SKM-1 treated with dmso at 0.1 percent for 144 hours (cell line): ENCODE results near the gene SEC22C.
"Not testable (repeated sequence)": the region's sequence is repeated elsewhere in the genome, so short reads cannot be mapped to it uniquely, and the experiment has no call there.

Experiments used
- DNase-seq: peaks from one replicate; lab custom pipeline; 2025; ENCODE audit not compliant: unreplicated experiment; lab: John Stamatoyannopoulos, UW

Gene SEC22C, protein sequence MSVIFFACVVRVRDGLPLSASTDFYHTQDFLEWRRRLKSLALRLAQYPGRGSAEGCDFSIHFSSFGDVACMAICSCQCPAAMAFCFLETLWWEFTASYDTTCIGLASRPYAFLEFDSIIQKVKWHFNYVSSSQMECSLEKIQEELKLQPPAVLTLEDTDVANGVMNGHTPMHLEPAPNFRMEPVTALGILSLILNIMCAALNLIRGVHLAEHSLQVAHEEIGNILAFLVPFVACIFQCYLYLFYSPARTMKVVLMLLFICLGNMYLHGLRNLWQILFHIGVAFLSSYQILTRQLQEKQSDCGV

GRCh38 chr3:42581709-42582473 lies at the start of gene SEC22C:
TSS of gene SEC22C (minus strand) at chr3:42581967. CDS start at chr3:42569046, 12,921 bp downstream.
- peak; percentile 98 for DNase-seq

GRCh38 chr3:42613462-42613861 lies 31.7 kb upstream of the SEC22C start:
- DNase-seq = no peak

DNA sequence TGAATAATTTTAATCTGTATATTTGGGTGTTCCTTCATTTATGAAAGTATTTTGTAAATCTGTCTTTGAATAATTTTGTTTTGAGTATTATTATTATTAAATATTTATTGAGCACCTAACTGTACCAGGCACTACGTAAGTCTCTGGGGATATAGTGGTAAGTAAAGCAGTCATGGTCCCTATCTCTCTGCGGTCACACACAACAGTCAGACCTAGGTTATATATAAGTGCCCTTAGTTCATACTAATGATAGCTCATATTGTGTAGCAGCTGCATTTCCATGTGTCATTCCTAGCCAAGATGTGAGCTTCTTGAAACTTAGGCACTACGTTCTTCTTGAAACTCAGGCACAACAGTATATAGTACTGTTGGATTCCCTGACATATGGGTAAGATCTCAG lies 31.2 kb upstream of the SEC22C start:
- no peak for DNase-seq

DNA sequence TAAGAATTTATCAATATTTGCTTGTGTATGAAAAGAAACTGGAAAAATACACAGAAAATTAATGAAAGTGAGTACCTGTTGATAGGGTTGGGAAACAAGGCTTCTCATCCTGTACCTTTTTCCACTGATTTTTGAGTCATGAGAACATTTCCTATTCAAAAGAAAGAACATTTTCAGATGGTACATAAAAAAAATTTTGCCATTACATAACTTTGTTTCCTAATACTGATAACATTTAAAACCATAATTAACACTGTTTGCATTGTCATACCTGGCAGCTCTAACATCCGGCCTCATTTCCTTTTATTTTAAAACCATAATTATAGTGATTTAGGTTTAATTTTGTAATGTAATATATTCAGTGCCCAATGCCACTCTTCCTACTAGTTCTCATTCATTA lies 30.4 kb upstream of the SEC22C start:
- DNase-seq = no peak

DNA sequence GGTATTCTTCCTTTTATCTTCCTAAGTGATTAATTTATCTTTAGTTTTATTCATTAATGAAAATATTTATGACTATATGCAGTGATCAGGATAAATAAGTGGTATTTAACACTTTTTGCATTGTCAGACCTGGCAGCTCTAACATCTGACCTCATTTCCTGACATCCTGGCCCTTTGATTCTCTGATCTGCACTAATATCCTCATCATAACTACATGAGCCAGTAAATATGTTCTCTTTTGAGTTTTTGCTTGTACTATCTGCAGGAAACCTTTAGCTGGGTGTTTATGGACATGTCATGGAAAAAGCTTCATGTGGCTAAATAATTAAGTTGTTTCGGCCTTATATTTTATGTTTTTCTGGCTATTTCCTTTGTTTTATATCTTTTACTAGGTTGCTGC lies 29.2 kb upstream of the SEC22C start:
- DNase-seq = no peak

DNA sequence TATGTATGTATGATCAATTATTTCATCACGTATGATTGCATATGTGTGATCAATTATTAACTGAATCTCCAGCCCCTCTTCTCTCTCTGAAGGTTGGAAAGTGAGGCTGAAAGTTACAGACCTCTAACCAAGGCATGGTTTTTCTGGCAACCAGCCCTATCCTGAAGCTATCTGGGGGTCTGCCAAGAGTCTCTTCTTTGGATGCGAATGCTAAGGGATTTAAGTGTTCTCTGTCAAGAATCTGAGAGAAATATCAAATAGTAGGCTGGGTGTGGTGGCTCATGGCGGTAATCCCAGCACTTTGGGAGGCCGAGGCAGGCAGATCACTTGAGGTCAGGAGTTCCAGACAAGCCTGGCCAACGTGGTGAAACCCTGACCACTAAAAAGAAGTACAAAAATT lies 26.8 kb upstream of the SEC22C start:
- no peak for DNase-seq

GRCh38 chr3:42605546-42606173 lies 23.9 kb upstream of the SEC22C start:
- no peak for DNase-seq

- no peak for DNase-seq
Measured at GRCh38 chr3:42602961-42603360, 21.2 kb upstream of the SEC22C start.

- no peak for DNase-seq
Measured at GRCh38 chr3:42601896-42602581, 20.3 kb upstream of the SEC22C start.

- DNase-seq = peak; percentile 78
Measured at GRCh38 chr3:42600958-42601675, 19.4 kb upstream of the SEC22C start.

DNA sequence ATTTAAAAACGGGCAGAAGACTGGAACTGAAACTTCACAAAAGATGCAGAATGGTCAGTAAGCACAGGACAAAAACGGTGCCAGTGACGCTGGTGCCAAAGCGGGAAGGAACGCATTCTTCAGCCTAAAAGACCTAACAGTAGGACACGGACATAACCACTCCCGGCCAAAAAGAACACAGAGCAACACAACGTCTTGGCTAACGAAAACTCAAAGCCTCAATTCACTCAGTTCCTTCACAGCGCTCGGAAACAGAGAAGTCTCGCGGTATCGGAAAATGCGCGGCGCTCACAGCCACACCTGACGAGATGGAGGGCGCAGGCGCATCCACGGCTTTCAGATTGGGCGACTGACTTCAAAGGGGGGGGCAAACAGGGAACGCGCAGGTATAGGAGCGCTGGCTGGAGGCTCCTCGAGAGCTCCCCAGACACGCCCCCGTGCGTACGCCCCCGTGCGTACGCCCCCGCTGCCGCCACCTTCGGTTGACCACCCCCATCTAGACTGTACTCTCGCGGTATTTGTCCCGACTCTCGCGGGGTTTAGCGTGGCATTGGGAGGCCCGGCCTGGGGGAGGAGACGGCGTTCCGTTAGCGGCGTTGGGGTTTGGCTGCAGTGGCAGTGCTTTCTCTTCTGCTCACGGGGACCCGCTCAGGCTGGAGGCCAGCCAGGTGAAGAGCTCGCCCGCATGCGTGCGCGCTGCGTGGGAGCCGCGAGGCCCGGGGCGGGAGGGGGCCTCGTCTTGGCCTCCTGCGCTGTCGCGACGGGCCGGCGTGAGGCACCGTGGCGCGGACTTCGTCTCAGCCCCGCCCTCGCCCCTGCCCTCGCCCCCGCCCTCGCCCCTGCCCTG lies 18.6 kb upstream of the SEC22C start, which contains the start of gene NKTR:
Gene NKTR (plus strand): TSS at position 576 of the 847 bp plus-strand sequence. CDS start 321 bp downstream, outside the sequence.
- peak; percentile 97 for DNase-seq

DNA sequence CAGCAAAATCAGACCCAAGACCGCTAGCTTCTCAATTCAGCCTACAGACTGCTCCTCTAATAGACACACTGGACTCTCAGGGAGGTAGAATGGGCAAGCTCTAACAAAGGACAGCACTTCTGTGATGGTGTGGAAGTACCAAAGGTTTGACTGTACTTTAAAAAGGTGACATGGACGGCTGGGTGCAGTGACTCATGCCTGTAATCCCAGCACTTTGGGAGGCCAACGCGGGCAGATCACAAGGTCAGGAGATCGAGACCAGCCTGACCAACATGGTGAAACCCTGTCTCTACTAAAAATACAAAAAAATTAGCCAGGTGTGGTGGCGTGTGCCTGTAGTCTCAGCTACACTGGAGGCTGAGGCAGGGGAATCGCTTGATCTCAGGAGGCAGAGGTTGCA lies 15.3 kb upstream of the SEC22C start:
- DNase-seq = not testable (repeated sequence)

GRCh38 chr3:42595682-42596081 lies 13.9 kb upstream of the SEC22C start:
- DNase-seq = no peak

DNA sequence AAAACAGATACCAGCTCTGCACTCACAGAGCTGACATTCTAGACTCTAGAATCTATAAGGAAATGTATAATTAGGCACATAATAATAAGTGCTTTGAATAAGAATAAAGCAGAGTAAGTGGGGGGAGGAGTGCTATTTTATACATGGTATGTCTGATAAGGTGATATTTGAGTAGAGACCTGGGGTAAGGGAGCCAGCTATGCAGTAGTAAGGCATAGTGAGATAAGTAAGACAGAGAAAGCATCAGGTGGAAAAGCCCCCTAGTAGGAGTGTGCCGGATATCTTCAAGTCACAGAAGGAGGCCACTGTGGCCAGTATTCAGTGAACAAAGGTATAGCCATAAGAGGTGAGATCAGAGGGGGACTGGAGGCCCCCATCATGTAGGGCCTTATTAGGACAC lies 11.9 kb upstream of the SEC22C start:
- DNase-seq = no peak

DNA sequence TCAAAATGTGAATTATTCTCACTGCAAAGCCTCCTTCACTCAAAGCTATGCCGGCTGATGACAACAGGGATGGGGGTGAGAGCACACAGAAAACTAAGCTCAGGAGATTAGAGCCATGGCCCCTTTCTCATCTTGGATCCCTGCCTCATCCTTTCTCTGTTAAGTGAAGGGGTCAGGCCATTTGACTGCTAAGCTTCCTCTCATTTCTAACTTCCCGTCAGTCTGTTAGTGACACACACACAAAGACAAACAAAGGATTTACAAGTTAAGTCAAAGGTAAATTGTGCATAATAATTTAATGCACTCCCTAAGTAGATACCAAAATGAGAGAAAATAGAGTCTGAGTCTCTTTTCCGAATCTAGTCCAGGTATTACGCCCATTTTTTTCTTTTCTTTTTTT lies 10.0 kb upstream of the SEC22C start:
- DNase-seq = no peak

- no peak for DNase-seq
Measured at GRCh38 chr3:42590989-42591756, 9.4 kb upstream of the SEC22C start.

GRCh38 chr3:42589382-42590109 lies 7.8 kb upstream of the SEC22C start:
- no peak for DNase-seq

- DNase-seq = no peak
Measured at GRCh38 chr3:42588625-42589024, 6.9 kb upstream of the SEC22C start.
